A549 treated with AZD2906 at 1 μM for 4 hours (cell line): ENCODE results near the gene IL17F. TPM values are rescaled to one million over a fixed set of nuclear protein-coding genes. Genes with fewer than 3 reads are reported as not detected.

ENCODE experiments used
- total RNA-seq: library from RNA; stranded (reverse); fragments of 200-300 nt; extraction: Qiagen RNA extraction; gene quantifications from 5 replicates; pipeline ENCODE4 v1.2.3, GENCODE V29; 2022

IL17F gene
- total RNA-seq: not detected in 5 replicates

GRCh38 chr6:52244400-52244799 is at the start of gene IL17F:
IL17F (minus strand) TSS chr6:52244500; CDS start chr6:52244429, 71 bp downstream.

DNA sequence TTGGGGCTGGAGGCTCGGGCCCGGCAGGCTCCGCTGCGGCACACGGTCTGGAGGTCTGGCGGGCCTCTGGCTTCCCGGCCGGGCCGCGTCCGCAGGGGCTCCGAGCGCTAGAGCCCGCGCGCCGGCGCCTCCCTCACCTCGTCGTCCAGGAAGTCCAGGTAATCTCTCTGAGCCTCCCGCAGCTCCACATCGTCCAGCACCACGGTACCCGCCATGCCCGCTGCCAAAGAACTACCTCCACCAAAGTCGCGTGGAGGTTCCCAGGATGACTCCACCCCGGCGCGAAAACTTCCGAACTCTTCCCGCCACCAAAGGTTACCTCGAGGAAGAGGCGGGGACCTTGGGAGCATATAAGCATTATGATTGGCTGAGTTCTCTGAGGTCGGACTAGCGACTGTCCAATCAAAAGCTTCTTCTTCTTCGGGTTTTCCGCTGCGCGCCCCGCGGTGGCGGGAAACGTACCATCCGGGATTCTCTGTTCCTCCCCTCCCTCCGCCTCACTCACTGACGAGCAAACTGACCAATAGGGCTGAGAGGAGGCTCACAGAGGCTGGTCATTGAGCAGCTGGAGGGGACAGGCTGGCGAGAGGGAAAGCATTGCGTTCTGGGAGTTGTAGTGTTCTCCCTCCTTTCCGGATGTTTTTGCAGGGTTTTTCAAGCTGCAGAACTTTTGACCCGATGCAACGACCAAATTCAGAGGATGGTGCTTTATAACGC is 40.3 kb upstream of the IL17F start, which contains the start of gene MCM3:
TSS of gene MCM3 (minus strand) at position 283 of the 717 bp plus-strand sequence. CDS start at position 215, 68 bp downstream.

Other genes starting within 250 kb of the IL17F start
- not detected in 5 replicates for gene PKHD1, start 156.9 kb downstream of the IL17F start, total RNA-seq
- gene IL17A, start 58.1 kb downstream of the IL17F start, total RNA-seq: not detected in 5 replicates
- 71.3 to 86.5 TPM (median 75.7 TPM) in 5 replicates for gene MCM3, start 40.2 kb upstream of the IL17F start, total RNA-seq
- 1.1 to 1.4 TPM (median 1.3 TPM) in 5 replicates for gene PAQR8, start 117.7 kb upstream of the IL17F start, total RNA-seq
- 10.0 to 12.1 TPM (median 11.8 TPM) in 5 replicates for gene EFHC1, start 175.8 kb upstream of the IL17F start, total RNA-seq